Lower leg skin (tissue), 4 donors: ENCODE data around the gene LACRT. TPM values are rescaled to one million over a fixed set of nuclear protein-coding genes. Genes with fewer than 3 reads are reported as not detected.

Experiments used
- DNase-seq, 2 donors: peaks; one replicate each; pipeline ENCODE4 v3.0.0-alpha.2; 2019; ENCODE audit warnings: low spot score in 2 of 2
- H3K4me3 ChIP-seq: fragments of 200-600 bp; sonication (generic); 2 replicates; pipeline ENCODE4 v1.5.1; 2017; ENCODE audit warnings: mild to moderate bottlenecking, low read depth; ENCODE audit not compliant: poor library complexity, severe bottlenecking
- CTCF ChIP-seq, 3 donors: fragments of 450-650 bp; IDR thresholded peaks; one replicate each; pipeline ENCODE4 v1.5.1; 2016; ENCODE audit warnings: antibody characterized with exemption in 3 of 3, mild to moderate bottlenecking in 3 of 3, moderate library complexity in 2 of 3
- POLR2A ChIP-seq, 2 donors: fragments of 450-650 bp; IDR thresholded peaks; one replicate each; pipeline ENCODE4 v1.6.1; 2016 to 2017; ENCODE audit warnings: antibody characterized with exemption in 2 of 2, mild to moderate bottlenecking in 1 of 2, moderate library complexity in 1 of 2
- WGBS, 2 donors: methylation state at CpG; one replicate each; pipeline ENCODE4 v1.1.5; 2018; 5-methylcytosine and 5-hydroxymethylcytosine counted together
- intact Hi-C: fragments of 100-400 bp; cut with DNase I; formaldehyde crosslinking; loops from one replicate; pipeline ENCODE4 v1.15.0; 2023; ENCODE audit warnings: low total_unique reads
- total RNA-seq, 4 donors: library from RNA; depleted of rRNA; stranded (reverse); fragments of >200 nt; gene quantifications; one replicate each; pipeline ENCODE4 v1.1.0, GENCODE V29; 2016

Gene LACRT
- total RNA-seq, 4 donors from 2014 or later = 0.68 TPM; not detected in 3

GRCh38 chr12:54608769-54609168 is 25.9 kb downstream of the LACRT start:
- 56 to 66% methylated on average over 2 of the region's 2 CpGs for WGBS, 2 donors
- peak in 1 of 2 donors; percentile 15 for DNase-seq
- H3K4me3 ChIP-seq = no peak overlapping the region
- TF ChIP-seq CTCF (IDR thresholded peaks at IDR 0.05) (no peak), POLR2A (IDR thresholded peaks at IDR 0.05) (no peak)
- intact Hi-C loops = no loop called here

GRCh38 chr12:54608156-54608555 is 26.5 kb downstream of the LACRT start:
- no peak overlapping the region for H3K4me3 ChIP-seq
- peak in 1 of 2 donors; percentile 18 for DNase-seq
- WGBS, 2 donors = 40 to 51% methylated on average over 6 of the region's 6 CpGs
- TF ChIP-seq CTCF (IDR thresholded peaks at IDR 0.05) = no peak
- TF ChIP-seq POLR2A (IDR thresholded peaks at IDR 0.05) = no peak
- intact Hi-C loops = no loop called here

- no peak for TF ChIP-seq CTCF (IDR thresholded peaks at IDR 0.05)
- TF ChIP-seq POLR2A (IDR thresholded peaks at IDR 0.05) = no peak
- peak in 1 of 2 donors; percentile 60 for DNase-seq
- intact Hi-C loops = no loop called here
- 30 to 46% methylated on average over 4 of the region's 4 CpGs for WGBS, 2 donors
- no peak overlapping the region for H3K4me3 ChIP-seq
These were observed 28.1 kb downstream of the LACRT start for GRCh38 chr12:54606556-54606955.

- DNase-seq = peak in 1 of 2 donors; percentile 42
- 92 to 99% methylated on average over 6 of the region's 6 CpGs for WGBS, 2 donors
- no peak for TF ChIP-seq CTCF (IDR thresholded peaks at IDR 0.05)
- no peak for TF ChIP-seq POLR2A (IDR thresholded peaks at IDR 0.05)
- intact Hi-C loops = no loop called here
- H3K4me3 ChIP-seq = no peak overlapping the region
These were observed 29.3 kb downstream of the LACRT start for GRCh38 chr12:54605138-54605970.

- DNase-seq = peak in 1 of 2 donors; percentile 60
- 92 to 96% methylated on average over 4 of the region's 4 CpGs for WGBS, 2 donors
- intact Hi-C loops = no loop called here
- TF ChIP-seq CTCF (IDR thresholded peaks at IDR 0.05) = no peak
- no peak for TF ChIP-seq POLR2A (IDR thresholded peaks at IDR 0.05)
- H3K4me3 ChIP-seq = no peak overlapping the region
These were observed 30.3 kb downstream of the LACRT start for GRCh38 chr12:54604436-54604835.
